A549 (cell line): ENCODE results near the gene SYMPK. TPM values are rescaled to one million over a fixed set of nuclear protein-coding genes. Genes with fewer than 3 reads are reported as not detected.
A peak's percentile ranks its signal among the peaks of the same experiment; 100 is the strongest.

Experiments
- ATAC-seq, 2 experiments: fragments of 200-7000 bp in 1 of 2; fragments of >200 bp in 1 of 2; cut with Nextera tagmentation in 1 of 2; cut with Tn5 transposase in 1 of 2; 3 replicates each; pipeline versions ENCODE4 v1.8.0 to v1.9.1; 2018 to 2020; ENCODE audit warnings: mild to moderate bottlenecking in 1 of 2, moderate library complexity in 1 of 2
- CTCF ChIA-PET: fragments of 300-600 bp; sonication (Branson Sonifier 250); formaldehyde crosslinking; extraction: SDS; loops from one replicate; lab custom pipeline; 2021; ENCODE audit warnings: antibody characterized with exemption, inconsistent platforms; lab: Yijun Ruan, JAX
- POLR2A ChIA-PET: fragments of 350-600 bp; formaldehyde crosslinking; extraction: SDS; loops from one replicate; lab custom pipeline; 2021; ENCODE audit warnings: antibody characterized with exemption, inconsistent platforms; lab: Yijun Ruan, JAX
- DNase-seq, 2 experiments: peaks; one replicate each; pipeline versions ENCODE4 v3.0.0 to v3.0.0-alpha.2; 2011 to 2016; ENCODE audit warnings: low read depth in 1 of 2, low spot score in 1 of 2
- FAIRE-seq: peaks from 2 replicates; lab custom pipeline; 2011; peaks lifted over from hg19 to GRCh38; lab: Jason Lieb, UNC
- H3K27ac ChIP-seq, 2 experiments: fragments of >200 bp; sonication (Bioruptor Twin); formaldehyde crosslinking; 3 replicates each; pipeline ENCODE4 v1.5.1; 2016 to 2017
- H3K4me1 ChIP-seq: fragments of >200 bp; sonication (Bioruptor Twin); formaldehyde crosslinking; 3 replicates; pipeline ENCODE4 v1.6.1; 2016
- H3K4me2 ChIP-seq: fragments of >200 bp; sonication (Bioruptor Twin); formaldehyde crosslinking; 3 replicates; pipeline ENCODE4 v1.6.1; 2016
- H3K4me3 ChIP-seq: fragments of >200 bp; sonication (Bioruptor Twin); formaldehyde crosslinking; 3 replicates; pipeline ENCODE4 v1.5.1; 2016
- H3K9me3 ChIP-seq: fragments of >200 bp; sonication (Bioruptor Twin); formaldehyde crosslinking; 3 replicates; pipeline ENCODE4 v1.6.1; 2016
- ESRRA ChIP-seq: fragments of 150-350 bp; IDR thresholded peaks from 2 replicates; pipeline ENCODE4 v1.6.1; 2014; ENCODE audit warnings: mild to moderate bottlenecking, low read length, borderline replicate concordance
- FOSL2 ChIP-seq, 2 experiments: fragments of 450-650 bp in 1 of 2; fragments of >200 bp in 1 of 2; sonication (Bioruptor Twin) in 1 of 2; formaldehyde crosslinking; IDR thresholded peaks; 2 replicates each; pipeline versions ENCODE4 v1.5.0 to v1.6.1; 2016 to 2020; ENCODE audit warnings: mild to moderate bottlenecking in 1 of 2, moderate library complexity in 1 of 2
- HEYL ChIP-seq: fragments of 250-450 bp; sonication (Bioruptor Pico); IDR thresholded peaks from 2 replicates; pipeline ENCODE4 v1.8.0; 2021; ENCODE audit warnings: mild to moderate bottlenecking, moderate library complexity
- HOXA7 ChIP-seq: fragments of 250-450 bp; sonication (Bioruptor Pico); IDR thresholded peaks from 2 replicates; pipeline ENCODE4 v1.5.0; 2020; ENCODE audit warnings: mild to moderate bottlenecking, moderate library complexity
- HOXB13 ChIP-seq: fragments of 250-450 bp; sonication (Bioruptor Pico); IDR thresholded peaks from 2 replicates; pipeline ENCODE4 v1.5.0; 2020; ENCODE audit warnings: low read depth, mild to moderate bottlenecking, moderate library complexity
- JUNB ChIP-seq: fragments of >200 bp; sonication (Bioruptor Twin); formaldehyde crosslinking; IDR thresholded peaks from 2 replicates; pipeline ENCODE4 v1.6.1; 2016
- KDM1A ChIP-seq: fragments of 200-600 bp; sonication (generic); IDR thresholded peaks from 2 replicates; pipeline ENCODE4 v1.6.1; 2016; ENCODE audit warnings: low read depth, mild to moderate bottlenecking
- KDM5A ChIP-seq: fragments of 200-600 bp; sonication (generic); IDR thresholded peaks from 2 replicates; pipeline ENCODE4 v1.6.1; 2016; ENCODE audit warnings: antibody characterized with exemption, mild to moderate bottlenecking
- NR3C1 ChIP-seq: fragments of >200 bp; sonication (Bioruptor Twin); formaldehyde crosslinking; IDR thresholded peaks from 3 replicates; pipeline ENCODE4 v1.6.1; 2017
- PHF8 ChIP-seq: fragments of 200-600 bp; sonication (generic); IDR thresholded peaks from 2 replicates; pipeline ENCODE4 v1.6.1; 2016; ENCODE audit warnings: low read depth, mild to moderate bottlenecking, antibody characterized with exemption, moderate library complexity, borderline replicate concordance
- RAD21 ChIP-seq, 2 experiments: fragments of >200 bp in 1 of 2; sonication (Bioruptor Twin) in 1 of 2; formaldehyde crosslinking in 1 of 2; IDR thresholded peaks in 1 of 2; conservative IDR thresholded peaks in 1 of 2; 2 replicates in 1 of 2; 3 replicates in 1 of 2; pipeline ENCODE4 v1.6.1; 2012 to 2018; ENCODE audit warnings: inconsistent platforms in 1 of 2
- RCOR1 ChIP-seq: fragments of 150-350 bp; IDR thresholded peaks from 2 replicates; pipeline ENCODE4 v1.6.1; 2014; ENCODE audit warnings: antibody characterized with exemption, low read length, low read depth
- RNF2 ChIP-seq: fragments of 200-600 bp; sonication (generic); IDR thresholded peaks from 2 replicates; pipeline ENCODE4 v1.6.1; 2016; ENCODE audit warnings: low read depth, mild to moderate bottlenecking, antibody characterized with exemption, moderate library complexity, borderline replicate concordance
- TFCP2L1 ChIP-seq: fragments of 250-450 bp; sonication (Bioruptor Pico); IDR thresholded peaks from 2 replicates; pipeline ENCODE4 v1.5.0; 2021; ENCODE audit warnings: mild to moderate bottlenecking
- TP53 ChIP-seq: fragments of 250-450 bp; sonication (Bioruptor Pico); IDR thresholded peaks from 2 replicates; pipeline ENCODE4 v1.5.0; 2021; ENCODE audit warnings: mild to moderate bottlenecking, moderate library complexity
- ZNF302 ChIP-seq: fragments of 250-450 bp; sonication (Bioruptor Pico); IDR thresholded peaks from 2 replicates; pipeline ENCODE4 v1.9.0; 2021; ENCODE audit warnings: inconsistent platforms, mild to moderate bottlenecking, moderate library complexity
- WGBS: methylation state at CpG from one replicate; pipeline ENCODE4 v1.1.6; 2017; ENCODE audit errors: missing lambda C conversion rate; 5-methylcytosine and 5-hydroxymethylcytosine counted together
- polyA plus RNA-seq, 4 experiments: library from polyadenylated mRNA; depleted of rRNA in 3 of 4; stranded (reverse); fragments of >200 nt; fragmentation: RNase III in 1 of 4; extraction: RNeasy Plus Mini Kit Qiagen cat#74134 plus additional on column Dnase treatment in 1 of 4; gene quantifications; 2 replicates in 3 of 4; 3 replicates in 1 of 4; pipeline ENCODE4 v1.2.3, GENCODE V29; 2011 to 2017
- TF ChIP-seq, protein P1 (sequence below): fragments of 200-600 bp; sonication (generic); IDR thresholded peaks from 2 replicates; pipeline ENCODE4 v1.6.1; 2016; ENCODE audit warnings: antibody characterized with exemption, mild to moderate bottlenecking, moderate library complexity
- TF ChIP-seq, protein P2 (sequence below): IDR thresholded peaks from 2 replicates; pipeline ENCODE4 v1.6.1; 2012
- TF ChIP-seq, protein P3 (sequence below): fragments of 150-350 bp; IDR thresholded peaks from 2 replicates; pipeline ENCODE4 v1.6.1; 2014; ENCODE audit warnings: low read depth, mild to moderate bottlenecking, low read length

SYMPK gene
- polyA plus RNA-seq, 2 of the 4 experiments (the other 2 are of a cell fraction), result 61.9 to 105 TPM

DNA sequence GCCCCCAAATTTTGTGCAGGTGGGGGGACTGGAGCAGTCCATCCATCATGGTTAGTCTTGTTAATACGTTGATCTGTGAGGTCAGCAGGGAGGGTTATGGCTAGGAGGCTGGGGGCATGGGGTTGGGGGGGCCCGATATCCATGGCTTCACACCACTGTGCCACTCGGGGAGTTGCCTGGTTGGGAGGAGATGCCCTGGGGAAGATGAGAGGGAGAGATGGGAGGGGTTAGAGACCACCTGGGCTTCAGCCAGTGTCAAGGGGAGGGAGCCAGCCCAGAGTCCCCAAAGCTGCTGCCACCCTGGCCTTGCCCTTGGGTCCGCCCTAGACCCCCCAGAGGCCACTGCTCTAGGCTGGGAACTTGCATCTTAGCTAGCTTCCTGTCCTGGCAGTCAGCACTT, 78.9 kb downstream of the SYMPK start:
- Histone ChIP-seq H3K4me2 (peak overlapping the region; percentile 88), H3K27ac (peak overlapping the region; percentile 90 to 96; a peak in 5 of 6 replicates), H3K9me3 (no peaks in the 10 kb centered on the region), H3K4me3 (no peak overlapping the region), H3K4me1 (peaks cover 52% of the 10 kb centered on the region)
- 89% methylated on average over 4 of the region's 4 CpGs for WGBS
- no peak for ATAC-seq
- no peak for TF ChIP-seq RNF2
- TF ChIP-seq FOSL2 (IDR thresholded peaks at IDR 0.05), result no peak
- TF ChIP-seq FOSL2 (CRISPR knock-in tag; IDR thresholded peaks at IDR 0.05), result no peak
- TF ChIP-seq HOXB13, result no peak
- no peak for TF ChIP-seq HOXA7 (CRISPR knock-in tag)
- no peak for TF ChIP-seq TP53
- no peak for TF ChIP-seq RAD21 (conservative IDR thresholded peaks at IDR 0.05 in 1 of 2, IDR thresholded peaks at IDR 0.05 in 1 of 2)
- TF ChIP-seq, protein P1, sequence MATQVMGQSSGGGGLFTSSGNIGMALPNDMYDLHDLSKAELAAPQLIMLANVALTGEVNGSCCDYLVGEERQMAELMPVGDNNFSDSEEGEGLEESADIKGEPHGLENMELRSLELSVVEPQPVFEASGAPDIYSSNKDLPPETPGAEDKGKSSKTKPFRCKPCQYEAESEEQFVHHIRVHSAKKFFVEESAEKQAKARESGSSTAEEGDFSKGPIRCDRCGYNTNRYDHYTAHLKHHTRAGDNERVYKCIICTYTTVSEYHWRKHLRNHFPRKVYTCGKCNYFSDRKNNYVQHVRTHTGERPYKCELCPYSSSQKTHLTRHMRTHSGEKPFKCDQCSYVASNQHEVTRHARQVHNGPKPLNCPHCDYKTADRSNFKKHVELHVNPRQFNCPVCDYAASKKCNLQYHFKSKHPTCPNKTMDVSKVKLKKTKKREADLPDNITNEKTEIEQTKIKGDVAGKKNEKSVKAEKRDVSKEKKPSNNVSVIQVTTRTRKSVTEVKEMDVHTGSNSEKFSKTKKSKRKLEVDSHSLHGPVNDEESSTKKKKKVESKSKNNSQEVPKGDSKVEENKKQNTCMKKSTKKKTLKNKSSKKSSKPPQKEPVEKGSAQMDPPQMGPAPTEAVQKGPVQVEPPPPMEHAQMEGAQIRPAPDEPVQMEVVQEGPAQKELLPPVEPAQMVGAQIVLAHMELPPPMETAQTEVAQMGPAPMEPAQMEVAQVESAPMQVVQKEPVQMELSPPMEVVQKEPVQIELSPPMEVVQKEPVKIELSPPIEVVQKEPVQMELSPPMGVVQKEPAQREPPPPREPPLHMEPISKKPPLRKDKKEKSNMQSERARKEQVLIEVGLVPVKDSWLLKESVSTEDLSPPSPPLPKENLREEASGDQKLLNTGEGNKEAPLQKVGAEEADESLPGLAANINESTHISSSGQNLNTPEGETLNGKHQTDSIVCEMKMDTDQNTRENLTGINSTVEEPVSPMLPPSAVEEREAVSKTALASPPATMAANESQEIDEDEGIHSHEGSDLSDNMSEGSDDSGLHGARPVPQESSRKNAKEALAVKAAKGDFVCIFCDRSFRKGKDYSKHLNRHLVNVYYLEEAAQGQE, result no peak
- ChIA-PET POLR2A (no interaction called here), CTCF (interaction anchor here (62.0 to 74.3 kb wide), 2 partner anchors 1 to 24 kb away, joined by 2204 read pairs; partner anchors contain the start of genes DMPK, DMWD, RSPH6A and SIX5)
- FAIRE-seq, result no peak
- DNase-seq, result no peak

DNA sequence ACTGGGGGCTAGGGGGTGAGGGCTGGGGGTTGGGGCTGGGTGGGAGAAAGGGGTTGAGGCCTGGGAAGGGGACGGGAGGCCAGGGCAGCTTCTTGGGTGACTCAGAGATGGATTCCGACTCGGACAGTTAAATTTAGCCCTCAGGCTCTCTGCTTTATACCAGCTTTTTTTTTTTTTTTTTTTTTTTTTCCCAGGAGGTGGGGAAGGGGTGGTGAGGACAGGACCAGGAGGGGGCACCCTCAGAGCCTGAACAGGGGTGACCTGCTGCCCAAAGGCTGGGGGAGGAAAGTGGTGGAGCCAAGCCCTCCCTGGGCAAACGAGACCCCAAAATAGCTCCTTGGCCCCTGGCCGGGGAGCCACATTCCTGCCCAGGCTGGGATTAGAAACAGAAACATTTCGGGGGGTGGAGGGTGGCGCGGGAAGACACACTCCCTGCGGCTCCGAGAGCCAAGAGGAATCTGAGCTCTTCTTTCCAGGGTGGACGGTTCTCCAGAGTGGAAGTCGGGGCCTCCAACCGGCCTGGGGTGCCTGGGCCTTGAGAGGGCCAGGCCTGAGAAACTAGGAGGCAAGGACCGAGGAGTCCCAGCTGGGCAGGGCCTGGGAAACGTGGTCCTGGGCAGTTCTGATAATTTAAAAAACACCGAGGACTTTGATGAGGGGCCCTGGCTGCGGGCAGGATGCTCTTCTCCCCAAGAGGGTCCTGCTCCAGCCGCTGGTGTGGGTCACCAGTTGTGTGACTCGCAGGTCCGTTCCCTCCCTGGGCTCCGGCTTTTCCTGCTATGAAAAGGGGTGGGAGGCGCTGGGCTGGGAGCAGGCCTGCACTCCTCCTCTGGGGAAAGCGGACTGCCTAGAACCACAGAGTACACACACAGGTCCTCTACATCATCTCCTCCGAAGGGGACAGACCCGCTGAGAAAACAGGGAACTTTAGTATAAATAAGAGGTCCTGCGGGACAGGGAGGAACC, 79.8 kb downstream of the SYMPK start:
- peak overlapping the region; percentile 3; the same call in 1 of the 3 replicates for H3K4me3 ChIP-seq
- H3K4me1 ChIP-seq, result peaks cover 56% of the 10 kb centered on the region
- WGBS, result 48% methylated on average over 26 of the region's 26 CpGs
- POLR2A ChIA-PET, result interaction anchor here (0.6 to 3.0 kb wide), 10 partner anchors 9 to 477 kb away, joined by 4 to 42 read pairs (median 4); partner anchors contain the start of genes CCDC61, DMWD, FBXO46 and SIX5
- CTCF ChIA-PET, result interaction anchor here (0.6 to 74.3 kb wide), 6 partner anchors 2 to 170 kb away, joined by 3 to 2204 read pairs (median 5); partner anchors contain the start of genes DMPK, DMWD, RSPH6A and SIX5
- H3K4me2 ChIP-seq, result peak overlapping the region; percentile 88
- ATAC-seq, result peak; percentile 22 to 31; a peak in 5 of 6 replicates
- FAIRE-seq, result no peak
- H3K27ac ChIP-seq, result peak overlapping the region; percentile 90 to 96
- peak; percentile 58 to 84 for DNase-seq
- TF ChIP-seq ESRRA (no peak), RAD21 (conservative IDR thresholded peaks at IDR 0.05 in 1 of 2, IDR thresholded peaks at IDR 0.05 in 1 of 2) (peak in 1 of 2 experiments; percentile 5; a peak in 1 of 5 replicates), NR3C1 (no peak), KDM1A (no peak)
- TF ChIP-seq, all 56 proteins: peak for 1
- H3K9me3 ChIP-seq, result no peaks in the 10 kb centered on the region

DNA sequence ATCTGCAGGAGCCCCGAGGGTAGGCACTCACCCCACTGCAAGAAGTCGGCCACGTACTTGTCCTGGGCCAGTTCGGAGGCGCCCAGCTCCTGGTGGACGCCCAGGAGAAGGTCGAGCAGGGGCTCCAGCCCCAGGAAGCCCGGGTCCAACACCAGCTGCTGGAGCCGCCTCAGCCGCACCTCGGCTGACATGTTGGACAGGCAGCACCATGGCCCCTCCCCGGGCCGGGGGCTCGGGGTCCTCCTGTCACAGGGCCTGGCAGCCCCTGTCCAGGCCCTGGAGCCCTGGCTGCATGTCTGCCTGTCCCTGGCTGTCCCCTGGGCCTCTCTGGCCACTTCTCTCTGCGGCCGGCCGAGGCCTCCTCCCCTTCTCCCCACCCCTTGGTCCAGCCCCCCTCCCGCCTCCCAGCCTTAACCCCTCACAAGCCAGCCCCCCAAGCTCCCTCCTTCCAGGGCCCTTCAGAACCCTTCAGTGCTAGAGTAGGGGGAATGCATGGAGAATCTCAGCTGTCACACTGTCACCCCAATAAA, 80.7 kb downstream of the SYMPK start, which contains the start of gene DMPK:
Gene DMPK (minus strand): TSS at position 329 of the 530 bp plus-strand sequence. CDS start 138 bp downstream, at position 191.
- no peaks in the 10 kb centered on the region for H3K9me3 ChIP-seq
- peak within 1 kb of the TSS; percentile 34 for H3K4me3 ChIP-seq
- 10% methylated on average over 13 of the region's 18 CpGs for WGBS
- H3K4me1 ChIP-seq, result peaks cover 56% of the 10 kb centered on the region
- H3K4me2 ChIP-seq, result peak within 1 kb of the TSS; percentile 88
- DNase-seq, result peak in 1 of 2 experiments; percentile 45
- POLR2A ChIA-PET, result interaction anchor here (0.6 to 3.0 kb wide), 10 partner anchors 8 to 477 kb away, joined by 4 to 42 read pairs (median 4); partner anchors contain the start of genes CCDC61, DMWD, FBXO46 and SIX5
- no peak for TF ChIP-seq JUNB
- TF ChIP-seq, protein P2, sequence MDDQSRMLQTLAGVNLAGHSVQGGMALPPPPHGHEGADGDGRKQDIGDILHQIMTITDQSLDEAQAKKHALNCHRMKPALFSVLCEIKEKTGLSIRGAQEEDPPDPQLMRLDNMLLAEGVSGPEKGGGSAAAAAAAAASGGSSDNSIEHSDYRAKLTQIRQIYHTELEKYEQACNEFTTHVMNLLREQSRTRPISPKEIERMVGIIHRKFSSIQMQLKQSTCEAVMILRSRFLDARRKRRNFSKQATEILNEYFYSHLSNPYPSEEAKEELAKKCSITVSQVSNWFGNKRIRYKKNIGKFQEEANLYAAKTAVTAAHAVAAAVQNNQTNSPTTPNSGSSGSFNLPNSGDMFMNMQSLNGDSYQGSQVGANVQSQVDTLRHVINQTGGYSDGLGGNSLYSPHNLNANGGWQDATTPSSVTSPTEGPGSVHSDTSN, result peak; percentile 57; the same call in 1 of the 2 replicates
- no peak for TF ChIP-seq KDM5A
- no peak for TF ChIP-seq HEYL (CRISPR knock-in tag)
- no peak for TF ChIP-seq ZNF302 (CRISPR knock-in tag)
- TF ChIP-seq RCOR1, result no peak
- no peak for TF ChIP-seq PHF8
- TF ChIP-seq, protein P3, sequence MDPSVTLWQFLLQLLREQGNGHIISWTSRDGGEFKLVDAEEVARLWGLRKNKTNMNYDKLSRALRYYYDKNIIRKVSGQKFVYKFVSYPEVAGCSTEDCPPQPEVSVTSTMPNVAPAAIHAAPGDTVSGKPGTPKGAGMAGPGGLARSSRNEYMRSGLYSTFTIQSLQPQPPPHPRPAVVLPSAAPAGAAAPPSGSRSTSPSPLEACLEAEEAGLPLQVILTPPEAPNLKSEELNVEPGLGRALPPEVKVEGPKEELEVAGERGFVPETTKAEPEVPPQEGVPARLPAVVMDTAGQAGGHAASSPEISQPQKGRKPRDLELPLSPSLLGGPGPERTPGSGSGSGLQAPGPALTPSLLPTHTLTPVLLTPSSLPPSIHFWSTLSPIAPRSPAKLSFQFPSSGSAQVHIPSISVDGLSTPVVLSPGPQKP, result no peak
- peak; percentile 73; the same call in 1 of the 2 replicates for TF ChIP-seq TFCP2L1 (CRISPR knock-in tag)
- TF ChIP-seq, all 56 proteins: peak for 2
- FAIRE-seq, result no peak
- H3K27ac ChIP-seq, result peak within 1 kb of the TSS; percentile 90 to 96
- peak; percentile 22 to 37; a peak in 5 of 6 replicates for ATAC-seq
- CTCF ChIA-PET, result interaction anchor here (0.6 to 74.3 kb wide), 8 partner anchors 3 to 171 kb away, joined by 3 to 2204 read pairs (median 4); partner anchors contain the start of genes DMPK, DMWD, QPCTL and RSPH6A
